GM18909 (cell line): ENCODE measurements around the gene ADARB2.

ENCODE experiments used
- ATAC-seq: cut with Tn5 transposase; IDR thresholded peaks from one replicate; pipeline ENCODE4 v1.9.1; 2021; ENCODE audit warnings: mild to moderate bottlenecking; ENCODE audit not compliant: unreplicated experiment, poor library complexity

Gene ADARB2

GRCh38 chr10:1209355-1209979 is 527.9 kb downstream of the ADARB2 start:
- no peak for ATAC-seq

- no peak for ATAC-seq
Measured at GRCh38 chr10:1208366-1209311, 528.7 kb downstream of the ADARB2 start.

GRCh38 chr10:1206601-1207000 is 530.7 kb downstream of the ADARB2 start:
- no peak for ATAC-seq

- no peak for ATAC-seq
Measured at GRCh38 chr10:1206101-1206500, 531.2 kb downstream of the ADARB2 start.

GRCh38 chr10:1205450-1206030 is 531.8 kb downstream of the ADARB2 start:
- ATAC-seq, result no peak

- ATAC-seq, result no peak
Measured at GRCh38 chr10:1204434-1205326, 532.6 kb downstream of the ADARB2 start.

GRCh38 chr10:1203704-1204103 is 533.6 kb downstream of the ADARB2 start:
- no peak for ATAC-seq

- ATAC-seq, result no peak
Measured at GRCh38 chr10:1203216-1203615, 534.1 kb downstream of the ADARB2 start.

GRCh38 chr10:1202343-1202742 is 535.0 kb downstream of the ADARB2 start:
- no peak for ATAC-seq

GRCh38 chr10:1200866-1201807 is 536.2 kb downstream of the ADARB2 start:
- no peak for ATAC-seq

- no peak for ATAC-seq
Measured at GRCh38 chr10:1199897-1200721, 537.2 kb downstream of the ADARB2 start.

GRCh38 chr10:1199345-1199673 is 538.0 kb downstream of the ADARB2 start:
- no peak for ATAC-seq

- ATAC-seq, result no peak
Measured at GRCh38 chr10:1198453-1199344, 538.6 kb downstream of the ADARB2 start.

- ATAC-seq, result no peak
Measured at GRCh38 chr10:1197384-1197783, 539.9 kb downstream of the ADARB2 start.

- no peak for ATAC-seq
Measured at GRCh38 chr10:1196656-1197055, 540.7 kb downstream of the ADARB2 start.

GRCh38 chr10:1195828-1196227 is 541.5 kb downstream of the ADARB2 start:
- ATAC-seq, result no peak

GRCh38 chr10:1194161-1194560 is 543.2 kb downstream of the ADARB2 start:
- ATAC-seq, result no peak

- ATAC-seq, result no peak
Measured at GRCh38 chr10:1193561-1193960, 543.8 kb downstream of the ADARB2 start.
